ENCODE measurements around the gene ALDH3B1.

ALDH3B1 gene

DNA sequence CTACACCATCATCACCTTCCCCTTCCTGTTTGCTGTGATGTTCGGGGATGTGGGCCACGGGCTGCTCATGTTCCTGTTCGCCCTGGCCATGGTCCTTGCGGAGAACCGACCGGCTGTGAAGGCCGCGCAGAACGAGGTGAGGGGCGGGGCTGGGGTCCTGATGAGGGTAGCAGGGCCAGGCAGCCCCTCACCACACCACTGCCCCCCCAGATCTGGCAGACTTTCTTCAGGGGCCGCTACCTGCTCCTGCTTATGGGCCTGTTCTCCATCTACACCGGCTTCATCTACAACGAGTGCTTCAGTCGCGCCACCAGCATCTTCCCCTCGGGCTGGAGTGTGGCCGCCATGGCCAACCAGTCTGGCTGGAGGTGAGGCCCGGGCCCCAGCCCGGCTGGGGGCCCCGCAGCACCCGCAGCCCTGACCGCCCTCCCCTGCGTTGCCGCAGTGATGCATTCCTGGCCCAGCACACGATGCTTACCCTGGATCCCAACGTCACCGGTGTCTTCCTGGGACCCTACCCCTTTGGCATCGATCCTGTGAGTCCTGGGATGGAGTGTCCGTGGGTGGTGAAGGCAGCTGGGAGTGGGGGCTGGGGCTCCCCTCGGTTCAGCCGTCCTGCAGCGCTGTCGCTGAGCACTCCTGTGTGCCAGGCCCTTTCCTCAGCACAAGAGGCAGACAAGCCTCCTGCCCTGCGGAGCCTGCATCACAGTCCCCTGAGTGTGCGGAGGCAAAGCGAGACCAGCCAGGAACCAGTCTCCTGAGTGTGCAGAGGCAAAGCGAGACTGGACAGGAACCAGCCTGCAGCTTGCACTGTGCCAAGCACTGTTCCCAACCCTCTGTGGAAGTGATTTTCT, 37.5 kb downstream of the ALDH3B1 start:
- DNase-seq: no peak

DNA sequence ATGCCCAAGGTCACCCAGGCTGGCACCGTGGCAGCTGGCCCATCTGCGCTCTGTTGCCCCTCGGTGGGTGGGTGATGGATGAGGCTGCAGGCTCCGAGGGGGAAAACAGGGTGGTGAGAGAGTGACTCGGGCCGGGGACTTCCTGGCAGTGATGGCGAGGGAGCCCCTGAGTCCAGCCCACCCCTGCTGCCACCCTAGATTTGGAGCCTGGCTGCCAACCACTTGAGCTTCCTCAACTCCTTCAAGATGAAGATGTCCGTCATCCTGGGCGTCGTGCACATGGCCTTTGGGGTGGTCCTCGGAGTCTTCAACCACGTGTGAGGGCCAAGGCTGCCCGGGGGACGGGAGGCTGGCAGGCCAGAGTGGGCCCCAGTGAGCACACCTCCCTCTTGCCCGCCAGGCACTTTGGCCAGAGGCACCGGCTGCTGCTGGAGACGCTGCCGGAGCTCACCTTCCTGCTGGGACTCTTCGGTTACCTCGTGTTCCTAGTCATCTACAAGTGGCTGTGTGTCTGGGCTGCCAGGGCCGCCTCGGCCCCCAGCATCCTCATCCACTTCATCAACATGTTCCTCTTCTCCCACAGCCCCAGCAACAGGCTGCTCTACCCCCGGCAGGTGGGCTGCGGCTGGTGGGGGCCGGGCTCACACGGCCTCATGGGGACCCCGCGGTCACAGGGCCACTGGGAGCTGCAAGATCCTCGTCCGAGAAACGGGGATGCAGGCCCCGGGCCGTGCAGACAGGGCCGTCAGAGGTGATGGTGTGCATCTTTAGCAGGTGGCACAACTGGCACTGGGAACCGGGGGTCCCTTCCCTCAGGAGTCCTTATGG, 38.8 kb downstream of the ALDH3B1 start:
- no peak for DNase-seq

DNA sequence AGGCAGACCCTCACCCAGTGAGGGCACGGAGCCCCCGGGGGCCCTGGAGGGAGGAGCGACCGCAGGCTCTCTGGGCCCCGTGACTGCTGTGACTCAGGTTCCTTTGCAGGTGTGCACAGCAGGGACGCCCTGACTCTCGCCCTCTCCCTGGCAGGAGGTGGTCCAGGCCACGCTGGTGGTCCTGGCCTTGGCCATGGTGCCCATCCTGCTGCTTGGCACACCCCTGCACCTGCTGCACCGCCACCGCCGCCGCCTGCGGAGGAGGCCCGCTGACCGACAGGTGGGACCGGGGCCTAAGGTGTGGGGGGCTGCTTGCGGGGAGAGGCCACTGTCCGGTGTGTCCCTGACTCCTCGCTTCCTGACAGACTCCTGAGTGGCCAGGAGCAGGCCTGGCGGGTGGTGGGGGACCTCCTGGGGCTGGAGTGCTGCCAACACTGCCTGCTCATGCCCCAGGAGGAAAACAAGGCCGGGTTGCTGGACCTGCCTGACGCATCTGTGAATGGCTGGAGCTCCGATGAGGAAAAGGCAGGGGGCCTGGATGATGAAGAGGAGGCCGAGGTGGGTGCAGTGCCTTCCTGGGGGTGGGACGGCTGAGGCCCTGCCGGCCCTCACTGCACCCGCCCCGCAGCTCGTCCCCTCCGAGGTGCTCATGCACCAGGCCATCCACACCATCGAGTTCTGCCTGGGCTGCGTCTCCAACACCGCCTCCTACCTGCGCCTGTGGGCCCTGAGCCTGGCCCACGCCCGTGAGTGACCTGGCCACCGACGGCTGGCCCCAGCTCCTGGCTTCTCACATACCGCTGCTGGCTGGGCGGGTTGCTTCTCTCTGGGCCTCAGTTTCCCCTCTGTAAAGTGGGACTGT, 39.6 kb downstream of the ALDH3B1 start:
- DNase-seq: no peak

DNA sequence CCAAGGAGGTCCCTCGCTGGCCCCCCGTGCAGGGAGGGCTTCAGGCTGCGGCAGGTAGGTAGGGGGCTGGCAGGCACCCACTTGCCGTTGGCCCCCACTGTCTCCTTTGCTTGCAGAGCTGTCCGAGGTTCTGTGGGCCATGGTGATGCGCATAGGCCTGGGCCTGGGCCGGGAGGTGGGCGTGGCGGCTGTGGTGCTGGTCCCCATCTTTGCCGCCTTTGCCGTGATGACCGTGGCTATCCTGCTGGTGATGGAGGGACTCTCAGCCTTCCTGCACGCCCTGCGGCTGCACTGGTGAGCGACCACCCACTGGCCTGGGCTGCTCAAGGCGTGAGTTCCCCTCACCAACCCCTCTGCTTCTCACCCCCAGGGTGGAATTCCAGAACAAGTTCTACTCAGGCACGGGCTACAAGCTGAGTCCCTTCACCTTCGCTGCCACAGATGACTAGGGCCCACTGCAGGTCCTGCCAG, 40.3 kb downstream of the ALDH3B1 start:
- DNase-seq: no peak

DNA sequence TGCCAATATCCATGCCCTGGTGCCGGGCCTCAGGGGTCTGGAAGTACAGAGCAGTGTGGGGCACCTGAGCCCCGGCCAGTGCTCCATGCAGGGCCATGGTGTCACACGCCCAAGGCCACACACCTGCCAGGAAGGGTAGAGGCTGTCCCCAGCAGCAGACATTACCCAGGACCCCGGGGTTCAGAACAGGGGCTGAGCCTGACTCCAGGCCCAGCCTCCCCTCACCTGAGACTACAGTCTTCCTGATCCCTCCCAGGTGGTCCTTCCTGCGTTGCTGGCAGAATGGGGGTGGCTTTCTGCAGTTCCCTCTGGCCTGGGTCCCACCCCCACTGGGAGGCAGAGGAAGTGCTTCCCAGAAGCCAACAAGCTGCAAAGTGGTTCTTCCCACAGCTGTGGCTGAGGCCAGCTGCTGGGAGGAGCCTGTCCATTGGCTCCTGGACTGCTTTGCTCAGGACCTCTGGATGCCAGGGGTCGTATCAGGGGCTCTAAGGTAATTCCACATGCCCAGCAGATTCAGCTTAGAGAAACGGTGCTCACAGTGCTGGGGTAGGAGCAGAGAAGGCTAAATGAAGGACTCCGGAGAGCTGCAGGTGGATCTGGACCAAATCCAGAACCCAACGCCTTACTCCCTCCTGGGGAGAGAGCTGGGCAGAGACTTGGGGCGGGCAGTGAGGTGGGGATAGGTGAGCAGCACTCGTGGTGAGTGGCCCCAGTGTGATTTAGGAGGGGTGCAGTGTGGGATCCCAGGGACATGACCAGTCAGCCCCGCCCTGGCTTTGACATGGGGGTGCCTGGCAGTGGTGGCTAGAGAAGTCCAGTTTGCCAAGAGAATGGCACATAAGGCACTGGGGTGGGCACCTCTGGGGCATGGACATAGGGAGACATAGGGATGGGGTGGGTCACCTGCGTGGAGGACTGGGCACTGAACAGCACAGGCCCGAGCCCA, 41.3 kb downstream of the ALDH3B1 start:
- DNase-seq: no peak

DNA sequence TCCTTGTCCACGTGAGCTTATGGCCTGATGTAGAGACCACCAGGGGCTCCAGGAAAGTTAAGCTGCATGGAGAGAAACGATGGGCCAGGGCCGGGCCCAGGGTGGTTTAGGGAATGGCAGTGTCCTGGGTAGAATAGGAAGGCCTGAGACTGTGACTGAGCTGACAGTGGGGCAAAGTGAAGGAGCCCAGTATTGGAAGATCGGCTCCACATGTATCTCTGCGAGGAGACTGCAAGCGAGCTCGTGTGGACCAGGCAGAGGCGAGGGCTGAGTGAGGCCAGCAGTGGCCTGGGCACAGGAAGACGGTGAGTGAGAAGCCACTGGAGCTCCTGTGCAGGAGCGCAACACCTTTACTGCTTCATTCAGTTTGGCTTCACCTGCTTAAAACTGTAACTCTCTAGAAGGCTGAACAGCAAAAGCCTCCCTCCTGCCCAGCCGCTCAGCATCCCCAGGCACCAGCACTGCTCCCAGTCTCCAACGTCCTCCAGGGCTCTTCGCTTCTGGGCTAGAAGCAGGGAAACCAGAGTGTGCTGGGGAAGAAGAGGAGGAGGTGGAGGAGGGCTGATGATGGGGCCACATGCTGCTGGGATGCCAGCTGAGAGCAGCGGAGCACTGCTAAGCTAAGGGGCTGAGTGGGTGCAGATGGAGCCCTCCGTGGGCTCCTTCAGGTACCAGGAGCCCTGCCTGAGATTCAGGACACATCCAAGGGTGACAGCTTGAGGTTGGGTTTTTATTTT, 42.2 kb downstream of the ALDH3B1 start:
- no peak for DNase-seq

DNA sequence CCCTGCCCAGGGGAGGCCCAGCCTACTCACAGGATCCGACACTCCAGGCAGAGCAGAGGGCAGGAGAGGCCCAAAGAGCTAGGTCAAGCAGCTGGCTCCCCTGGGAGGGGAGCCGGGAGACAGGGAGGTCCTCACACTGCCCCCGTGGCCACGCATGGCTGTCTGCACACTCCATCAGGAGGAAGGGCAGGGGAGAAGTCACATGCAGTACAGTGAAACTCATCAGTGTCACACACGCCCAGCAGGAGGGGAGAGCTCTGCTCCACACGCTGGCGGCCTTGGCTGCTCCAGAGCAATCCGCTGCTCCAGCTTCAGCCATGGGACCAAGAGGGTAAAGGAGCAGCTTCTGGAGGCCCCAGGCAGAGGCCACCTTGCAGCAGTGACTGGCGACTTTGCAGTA, 43.0 kb downstream of the ALDH3B1 start:
- no peak for DNase-seq

DNA sequence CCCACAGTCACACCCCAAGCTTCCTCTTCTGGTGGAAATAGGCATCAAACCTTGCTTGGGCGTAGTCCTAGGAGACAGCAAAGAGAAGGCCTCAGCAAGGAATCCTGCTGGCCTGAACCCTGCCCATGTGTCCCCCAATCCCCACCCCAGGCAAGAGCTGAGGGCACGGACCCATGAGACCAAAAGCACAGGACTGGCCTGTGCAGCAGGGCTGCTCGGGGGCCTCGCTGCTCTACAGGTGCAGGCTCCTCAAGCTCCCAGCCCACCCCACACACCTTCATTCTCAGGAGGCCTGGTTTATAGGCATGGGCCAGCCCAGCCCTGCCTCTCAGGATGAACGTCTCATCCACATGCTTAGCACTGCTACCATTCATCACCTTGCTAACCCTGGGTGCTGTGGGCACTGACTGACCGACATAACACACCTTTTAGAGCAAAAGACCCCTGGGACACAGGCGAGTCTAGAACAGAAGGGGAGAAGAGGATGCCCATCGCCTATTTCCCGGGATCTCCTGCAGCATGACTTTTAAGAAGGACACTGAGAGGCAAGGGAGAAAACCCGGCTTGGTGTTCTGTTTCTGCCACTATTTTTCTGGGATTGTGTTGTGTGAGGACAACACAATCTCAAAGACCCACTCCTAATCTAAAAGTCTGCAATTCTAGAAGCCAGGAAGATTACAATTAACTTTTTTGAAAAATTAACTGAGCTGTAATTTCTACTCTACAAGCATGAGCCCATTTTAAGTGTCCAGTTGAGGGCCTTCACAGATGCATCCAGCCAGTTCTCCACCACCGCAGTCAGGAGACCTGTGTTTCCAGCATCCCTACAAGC, 44.1 kb downstream of the ALDH3B1 start:
- no peak for DNase-seq

DNA sequence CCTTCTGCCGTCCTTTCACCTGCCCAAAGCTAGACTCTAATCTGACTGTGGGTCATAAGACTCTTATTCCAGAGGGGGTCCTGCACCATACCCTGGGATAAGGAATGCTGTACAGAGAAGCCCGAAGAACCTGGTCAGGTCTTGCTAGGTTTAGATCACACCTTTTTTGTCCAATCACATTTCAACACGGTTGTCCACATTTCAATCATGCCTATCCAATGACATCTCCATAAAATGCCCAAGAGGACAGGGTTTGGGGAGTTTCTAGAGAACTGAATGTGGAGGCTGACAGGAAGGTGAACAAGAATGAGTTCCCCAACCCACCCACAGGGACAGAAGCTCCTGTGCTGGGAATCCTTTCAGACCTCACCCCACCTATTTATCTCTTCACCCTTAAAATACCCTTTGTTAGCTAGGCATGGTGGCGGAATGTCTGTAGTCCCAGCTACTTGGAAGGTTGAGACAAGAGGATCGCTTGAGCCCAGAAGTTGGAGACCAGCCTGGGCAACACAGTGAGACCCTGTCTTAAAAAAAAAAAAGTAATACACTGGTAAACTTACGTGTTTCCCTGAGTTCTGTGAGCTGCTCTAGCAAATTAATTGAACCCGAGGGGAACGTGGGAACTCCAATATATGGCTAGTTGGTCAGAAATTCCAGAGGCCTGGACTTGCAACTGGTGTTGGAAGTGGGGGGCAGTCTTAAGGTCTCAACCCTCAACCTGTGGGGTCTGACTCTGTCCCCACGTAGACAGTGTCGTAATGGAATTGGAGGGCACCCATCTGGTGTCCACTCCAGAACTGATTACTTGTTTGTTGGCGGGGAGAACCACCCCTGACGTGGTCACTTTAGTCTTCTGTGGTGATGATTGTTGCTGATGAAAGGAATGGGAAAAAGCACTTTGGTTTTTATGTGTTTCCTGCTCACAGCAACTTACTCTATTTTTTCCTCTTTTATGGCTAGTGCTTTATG, 46.5 kb downstream of the ALDH3B1 start:
- no peak for DNase-seq

DNA sequence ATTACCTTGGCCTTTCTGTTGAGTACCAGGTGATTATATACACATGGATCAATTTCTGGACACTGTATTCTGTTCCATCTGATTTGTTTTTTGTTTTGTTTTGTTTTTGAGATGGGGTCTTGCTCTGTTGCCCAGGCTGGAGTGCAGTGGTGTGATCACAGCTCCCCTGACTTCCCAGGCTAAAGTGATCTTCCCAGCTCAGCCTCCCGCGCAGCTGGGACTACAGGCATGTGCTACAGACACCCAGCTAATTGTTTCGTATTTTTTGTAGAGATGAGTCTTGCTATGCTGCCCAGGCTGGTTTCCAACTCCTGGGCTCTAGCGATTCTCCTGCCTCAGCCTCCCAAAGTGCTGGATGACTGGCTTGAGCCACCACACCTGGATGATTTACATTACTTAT, 47.7 kb downstream of the ALDH3B1 start:
- DNase-seq: no peak

DNA sequence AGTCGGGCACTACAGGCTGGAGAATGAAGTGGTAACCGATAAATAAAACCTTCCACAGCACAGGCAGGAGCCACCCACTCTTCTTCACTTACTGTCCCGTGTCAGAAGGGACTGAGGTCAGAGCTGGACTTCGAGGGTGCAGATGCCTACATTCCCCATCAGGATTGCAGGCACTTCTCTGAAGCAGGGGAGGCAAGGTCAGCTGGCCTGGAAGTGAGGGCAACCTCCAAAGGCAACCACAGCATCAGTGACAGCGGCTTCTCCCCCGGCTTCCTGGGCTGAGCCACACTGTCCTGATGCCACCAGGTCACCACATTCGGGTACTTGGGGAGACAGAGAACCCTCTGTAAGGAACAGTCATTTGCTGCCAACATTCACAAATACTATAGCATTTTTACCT, 51.4 kb downstream of the ALDH3B1 start:
- DNase-seq: no peak

DNA sequence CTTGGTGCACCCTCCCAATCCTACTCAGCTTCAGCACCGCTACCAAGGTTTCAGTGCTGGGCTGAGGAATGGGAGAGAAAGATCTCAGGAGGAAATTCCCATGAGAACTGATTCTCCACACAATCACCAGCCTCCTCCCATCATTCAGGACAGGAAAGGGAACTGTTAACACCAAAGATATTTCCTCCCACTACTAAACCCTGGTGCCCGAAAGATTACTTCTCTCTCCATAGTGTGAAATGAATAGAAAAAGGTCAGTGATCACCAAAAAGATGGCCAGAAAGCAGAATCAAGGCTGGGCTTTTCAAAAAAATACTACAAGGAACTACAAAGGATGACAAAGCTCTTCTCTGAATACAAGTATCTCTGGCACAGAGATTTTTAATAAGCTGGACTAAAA, 54.8 kb downstream of the ALDH3B1 start:
- DNase-seq: no peak

DNA sequence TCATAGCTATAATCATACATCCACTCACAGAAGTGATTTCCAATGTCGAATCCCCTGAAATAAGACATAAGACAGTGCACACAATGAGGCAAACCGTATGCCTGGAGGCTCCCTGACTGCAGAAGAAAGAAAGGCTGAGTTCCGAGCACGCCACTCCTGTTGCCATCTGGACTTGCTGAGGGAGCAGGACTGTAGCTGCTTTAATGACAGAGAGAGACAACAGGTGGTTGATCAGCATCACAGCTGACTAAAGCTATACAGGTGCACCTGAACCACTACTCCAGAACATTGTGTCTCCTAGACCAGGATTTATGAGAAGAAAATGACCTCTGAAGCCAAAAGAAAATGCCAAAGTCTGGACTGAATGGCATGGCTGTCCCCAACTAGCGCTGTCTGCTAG, 55.7 kb downstream of the ALDH3B1 start:
- no peak for DNase-seq

DNA sequence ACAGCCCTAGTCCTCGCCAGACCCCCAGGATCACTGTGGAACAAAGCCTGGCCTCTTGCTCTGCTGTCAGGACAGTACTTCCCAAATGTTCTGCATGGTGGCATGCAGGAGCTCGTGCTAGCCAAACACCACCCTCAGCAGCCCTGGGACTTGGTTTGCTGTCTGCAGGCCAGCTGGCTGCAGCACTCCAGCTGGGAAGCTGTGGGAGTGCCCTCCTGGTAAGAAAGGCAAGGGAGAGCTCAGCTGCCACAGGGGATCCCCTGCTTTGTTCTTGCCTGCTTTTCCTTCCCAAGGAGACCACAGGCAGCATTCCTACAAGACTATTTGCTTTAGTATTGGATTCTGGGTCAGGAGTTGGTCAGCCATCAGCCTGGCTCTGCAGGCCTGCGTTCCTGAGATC, 56.6 kb downstream of the ALDH3B1 start:
- DNase-seq: no peak

DNA sequence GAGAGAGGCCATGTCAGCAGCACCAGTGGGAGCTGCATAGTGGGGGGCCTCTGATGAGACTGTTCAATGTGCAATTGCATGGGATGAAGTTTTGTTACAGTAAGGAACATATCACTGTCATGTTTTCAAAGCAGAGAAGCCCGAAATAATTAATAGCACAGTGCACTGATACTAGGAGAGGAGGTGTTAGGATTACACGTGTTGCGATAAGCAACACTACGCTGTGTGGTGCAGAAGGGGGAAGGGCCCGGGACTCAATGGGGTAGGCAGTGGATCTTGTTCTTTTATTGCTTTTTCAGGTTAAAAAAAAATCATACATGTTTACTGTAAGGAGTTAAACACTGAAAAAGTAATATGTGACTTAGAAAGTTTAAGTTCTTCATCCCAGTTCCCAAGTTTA, 57.9 kb downstream of the ALDH3B1 start:
- DNase-seq: no peak

DNA sequence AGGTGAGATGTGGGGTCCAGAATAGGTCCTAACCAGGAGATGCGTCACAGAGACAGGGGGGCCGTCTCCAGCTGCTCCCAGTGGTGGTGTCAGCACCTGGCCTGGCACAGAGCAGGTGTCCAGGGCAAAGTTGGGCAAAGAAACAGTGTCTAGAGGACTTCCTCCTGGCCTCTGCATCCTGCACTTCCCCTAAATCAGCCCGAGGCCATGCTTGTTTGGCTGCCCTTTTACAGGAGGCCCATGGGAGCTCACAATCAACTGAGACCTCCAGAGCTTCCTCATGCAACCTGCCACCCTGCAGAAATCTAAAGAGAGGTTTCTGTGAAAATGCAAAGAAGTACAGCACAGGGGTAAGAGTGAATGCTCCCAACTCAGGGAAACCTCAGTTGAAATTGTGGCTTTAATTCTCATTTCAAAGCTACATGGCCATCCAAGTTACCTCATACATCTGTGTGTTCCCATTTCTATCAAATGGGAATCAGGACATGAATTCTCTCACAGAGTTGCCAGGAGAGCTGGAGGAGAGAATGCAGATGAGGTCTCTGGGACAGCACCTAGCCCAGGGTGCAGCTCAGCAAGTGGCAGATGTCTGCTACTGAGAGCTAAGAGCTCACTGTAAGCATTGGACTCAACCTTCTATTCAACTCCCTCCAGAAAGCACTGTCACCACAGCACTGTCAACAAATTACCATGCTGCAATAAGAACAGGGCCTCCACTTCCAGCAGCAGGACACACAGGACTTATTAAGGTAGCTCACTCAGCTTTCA, 61.3 kb downstream of the ALDH3B1 start:
- no peak for DNase-seq

DNA sequence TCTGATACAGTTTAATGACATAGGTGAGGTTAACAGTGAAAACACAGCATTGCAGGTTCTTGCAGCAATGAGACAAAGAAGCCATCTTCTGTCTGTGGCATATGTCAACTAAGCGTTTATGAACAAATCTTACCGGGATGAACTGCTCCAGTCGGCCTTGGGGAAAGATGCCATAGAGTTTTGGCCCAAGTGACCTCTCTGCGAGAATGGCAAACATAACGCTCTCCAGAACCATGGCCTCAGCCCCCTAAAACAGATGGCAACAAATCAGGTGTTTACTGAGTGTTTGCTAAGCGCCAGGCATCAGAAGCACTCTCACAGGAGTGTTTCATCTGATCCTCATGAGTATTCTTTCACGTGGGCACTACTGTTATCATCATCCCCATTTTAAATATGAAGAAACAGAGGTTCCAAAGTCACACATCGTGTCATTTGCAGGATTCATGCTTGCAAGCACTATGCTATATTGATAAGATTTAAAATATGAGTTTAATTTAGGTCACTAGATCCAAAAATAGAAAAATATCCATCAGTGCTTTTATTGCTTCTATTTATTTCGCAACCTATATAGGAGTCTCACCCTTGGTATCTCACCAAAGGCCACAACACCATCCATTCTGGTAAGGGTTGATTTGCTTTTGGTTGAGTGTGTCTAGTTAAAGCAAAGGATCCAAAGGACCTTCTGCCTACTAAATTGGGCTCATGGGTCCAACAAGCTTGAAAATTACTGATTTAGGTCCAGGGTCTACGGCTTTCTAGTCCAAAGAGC, 64.6 kb downstream of the ALDH3B1 start:
- DNase-seq: no peak

Measured in CD4-positive, alpha-beta T cell treated with Interleukin-6 for 4 hours (primary cell).